Dermis blood vessel endothelial cell (primary cell): Measurements from ENCODE around the gene BCAM. TPM values are rescaled to one million over a fixed set of nuclear protein-coding genes. Genes with fewer than 3 reads are reported as not detected.
A peak's percentile ranks its signal among the peaks of the same experiment; 100 is the strongest.

ENCODE experiments used
- DNase-seq: peaks from one replicate; pipeline ENCODE4 v3.0.0; 2010
- total RNA-seq: library from RNA; depleted of rRNA; stranded (reverse); fragments of >200 nt; gene quantifications from 2 replicates; pipeline ENCODE4 v1.2.3, GENCODE V29; 2014

Gene BCAM
- total RNA-seq, 1 donor from 2014 or later, result 62.3 TPM

GRCh38 chr19:44794610-44795009, 14.3 kb upstream of the BCAM start:
- DNase-seq, result no peak

DNA sequence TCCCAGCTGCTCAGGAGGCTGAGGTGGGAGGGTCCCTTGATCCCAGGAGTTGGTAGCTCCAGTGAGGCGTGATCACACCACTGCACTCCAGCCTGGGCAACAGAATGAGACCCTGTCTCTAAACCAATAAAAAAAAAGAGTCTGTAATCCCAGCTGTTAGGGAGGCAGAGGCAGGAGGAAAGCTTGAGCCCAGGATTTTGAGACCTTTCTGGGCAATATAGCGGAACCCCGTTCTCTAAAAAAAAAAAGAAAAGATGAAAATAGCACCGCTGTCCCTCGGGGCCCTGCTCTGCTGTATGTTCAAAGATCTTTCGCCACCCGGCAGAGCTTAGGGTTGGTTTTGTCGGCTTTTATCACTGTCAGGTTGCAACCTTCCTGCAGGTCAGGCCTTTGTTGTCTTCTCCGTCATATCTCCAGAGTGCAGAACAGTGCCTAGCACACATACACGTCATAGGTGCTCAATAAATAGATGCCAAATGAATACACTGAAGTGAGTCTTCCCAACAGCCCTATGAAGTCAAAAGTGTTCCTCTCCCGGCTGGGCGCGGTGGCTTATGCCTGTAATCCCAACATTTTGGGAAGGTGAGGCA, 13.4 kb upstream of the BCAM start:
- DNase-seq, result no peak

- peak; percentile 71 for DNase-seq
Measured at GRCh38 chr19:44796701-44797115, 12.2 kb upstream of the BCAM start.

DNA sequence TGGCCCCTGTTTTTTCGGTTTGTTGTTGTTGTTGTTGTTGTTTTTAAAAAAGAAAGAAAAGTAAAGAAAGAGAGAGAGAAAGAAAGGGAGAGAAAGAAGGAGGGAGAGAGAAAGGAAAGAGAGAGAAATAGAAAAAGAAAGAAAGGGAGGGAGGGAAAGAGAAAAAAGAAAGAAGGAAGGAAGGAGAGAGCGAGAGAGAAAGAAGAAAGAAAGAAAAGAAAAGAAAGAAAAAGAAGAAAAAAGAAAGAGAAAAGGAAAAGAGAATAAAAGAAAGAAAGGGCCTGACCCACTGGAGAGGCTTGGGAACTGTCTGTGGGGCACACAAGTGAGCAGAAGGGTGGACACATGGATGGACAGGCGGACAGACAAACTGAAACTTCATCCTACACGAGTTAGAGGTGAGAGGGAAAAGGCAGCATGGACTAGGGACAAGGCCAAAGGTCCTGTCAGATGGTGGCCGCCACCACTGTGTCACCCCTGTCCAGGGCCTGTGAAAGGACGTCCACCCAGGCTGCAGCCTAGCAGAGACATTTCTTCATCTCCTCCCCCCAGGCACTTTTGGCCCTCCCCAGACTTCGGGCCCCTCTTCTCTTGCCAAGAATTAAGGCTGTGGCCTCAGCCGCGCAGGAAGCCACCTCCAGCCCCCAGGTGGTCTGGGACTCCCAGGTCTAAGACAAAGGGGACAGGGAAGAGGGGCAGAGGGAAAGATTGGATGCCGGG, 9.1 kb upstream of the BCAM start:
- DNase-seq, result no peak

DNA sequence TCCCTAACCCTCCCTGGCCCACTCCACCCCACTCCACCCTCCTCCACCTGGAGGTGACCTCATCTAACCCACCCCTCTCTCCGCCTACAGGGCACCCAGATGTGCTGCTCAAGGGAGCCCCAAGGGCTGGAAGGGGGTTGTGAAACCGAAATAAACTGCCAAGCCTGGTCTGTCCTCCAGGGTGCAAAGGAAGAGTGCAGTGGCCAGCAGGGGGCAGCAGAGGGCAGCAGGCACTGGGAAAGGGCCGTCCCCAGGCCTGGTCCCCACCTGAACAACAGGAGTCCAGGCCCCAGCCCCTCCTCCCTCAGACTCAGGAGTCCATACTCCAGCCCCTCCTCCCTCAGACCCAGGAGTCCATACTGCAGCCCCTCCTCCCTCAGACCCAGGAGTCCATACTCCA, 8.4 kb upstream of the BCAM start:
- peak; percentile 86 for DNase-seq

DNA sequence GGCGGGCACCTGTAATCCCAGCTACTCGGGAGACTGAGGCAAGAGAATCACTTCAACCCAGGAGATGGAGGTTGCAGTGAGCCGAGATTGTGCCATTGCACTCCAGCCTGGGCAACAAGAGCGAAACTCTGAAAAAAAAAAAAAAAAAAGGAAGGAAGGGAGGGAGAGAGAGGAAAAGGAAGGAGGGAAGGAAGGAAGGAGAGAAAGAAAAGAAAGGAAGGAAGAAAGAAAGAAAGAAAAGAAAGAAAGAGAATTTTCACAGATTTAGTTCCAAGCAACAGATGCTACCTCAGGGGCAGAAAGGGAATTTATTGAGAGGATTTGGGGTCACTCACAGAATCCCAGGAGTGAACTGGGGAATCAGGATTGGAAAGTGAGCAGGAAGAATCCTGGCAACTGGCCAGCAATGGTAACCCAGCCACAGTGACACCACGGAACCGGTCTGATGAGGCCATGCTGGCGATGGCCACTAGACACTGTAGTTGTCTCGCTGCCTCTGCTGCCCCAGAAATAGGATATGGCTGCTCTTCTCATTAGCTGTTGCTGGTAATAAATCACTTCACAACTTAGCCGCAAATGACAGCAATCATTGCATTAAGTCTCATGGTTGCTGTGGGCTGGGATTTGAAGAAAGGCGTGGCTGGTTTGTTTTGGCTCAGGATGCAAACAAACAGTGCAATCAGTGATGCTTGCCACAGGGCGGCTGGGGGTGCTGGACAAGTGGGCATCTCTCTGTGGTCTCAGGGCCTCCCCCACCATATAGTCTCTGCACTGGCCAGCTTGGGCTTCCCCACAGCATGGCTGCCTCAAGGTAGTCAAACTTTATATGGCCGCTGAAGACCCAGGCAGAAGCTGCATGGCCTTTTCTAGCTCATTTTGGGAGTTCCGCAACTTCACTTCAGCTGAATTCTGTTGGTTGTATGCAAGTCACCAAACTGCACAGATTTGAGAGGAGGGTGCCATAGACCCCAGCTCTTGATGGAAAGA, 5.2 kb upstream of the BCAM start:
- DNase-seq, result no peak

DNA sequence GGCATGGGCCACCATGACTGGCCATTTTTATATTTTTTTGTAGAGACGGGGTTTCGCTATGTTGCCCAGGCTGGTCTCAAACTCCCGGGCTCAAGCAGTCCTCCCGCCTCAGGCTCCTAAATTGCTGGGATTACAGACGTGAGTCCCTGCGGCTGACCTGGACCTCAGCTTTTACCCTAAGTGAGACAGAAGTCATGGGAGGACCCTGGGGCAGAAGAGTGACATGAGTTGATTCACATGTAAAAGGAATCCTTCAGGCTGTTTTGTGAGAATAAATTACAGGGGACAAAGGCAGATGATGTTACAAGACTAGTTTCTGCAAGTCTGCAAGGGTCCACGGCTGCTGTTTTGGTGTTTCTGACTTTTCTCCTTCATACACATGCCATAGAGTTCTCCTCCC, 2.6 kb upstream of the BCAM start:
- DNase-seq, result no peak

DNA sequence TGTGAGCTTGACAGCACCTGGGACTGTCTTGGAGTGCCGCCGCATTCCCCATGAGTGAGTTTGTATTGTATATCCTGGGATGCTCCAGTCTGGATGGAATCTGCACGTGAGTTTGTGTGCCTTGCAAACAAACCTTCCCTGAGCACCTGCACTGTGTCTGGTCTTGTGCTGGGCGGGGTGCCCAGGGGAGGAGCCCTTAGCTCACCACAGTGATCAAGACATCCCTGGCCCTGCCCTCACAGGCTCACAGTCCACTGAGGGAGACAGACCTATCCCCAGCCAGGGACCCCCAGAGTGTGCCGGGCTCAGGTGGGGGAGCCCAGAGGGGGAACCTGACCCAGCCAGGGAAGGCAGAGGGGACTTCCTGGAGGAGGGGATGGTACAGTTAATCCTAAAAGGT, 1.7 kb upstream of the BCAM start:
- no peak for DNase-seq

GRCh38 chr19:44807652-44808462, 1.0 kb upstream of the BCAM start:
- DNase-seq, result peak; percentile 75

- no peak for DNase-seq
Measured at GRCh38 chr19:44809577-44810233, 802 bp downstream of the BCAM start.

GRCh38 chr19:44810234-44811121, 1.6 kb downstream of the BCAM start:
- DNase-seq, result no peak

DNA sequence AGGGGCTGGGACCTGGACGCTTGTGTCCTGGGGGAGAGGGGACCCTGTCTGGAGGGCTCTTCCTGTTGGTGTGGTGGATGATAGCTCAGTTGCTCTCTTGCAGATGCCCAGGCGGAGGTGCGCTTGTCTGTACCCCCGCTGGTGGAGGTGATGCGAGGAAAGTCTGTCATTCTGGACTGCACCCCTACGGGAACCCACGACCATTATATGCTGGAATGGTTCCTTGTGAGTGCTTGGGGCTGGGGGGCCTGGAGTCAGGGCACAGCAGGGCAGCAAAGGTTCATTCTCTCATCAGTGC, 2.2 kb downstream of the BCAM start:
- DNase-seq, result no peak

GRCh38 chr19:44812142-44812718, 3.3 kb downstream of the BCAM start:
- no peak for DNase-seq

DNA sequence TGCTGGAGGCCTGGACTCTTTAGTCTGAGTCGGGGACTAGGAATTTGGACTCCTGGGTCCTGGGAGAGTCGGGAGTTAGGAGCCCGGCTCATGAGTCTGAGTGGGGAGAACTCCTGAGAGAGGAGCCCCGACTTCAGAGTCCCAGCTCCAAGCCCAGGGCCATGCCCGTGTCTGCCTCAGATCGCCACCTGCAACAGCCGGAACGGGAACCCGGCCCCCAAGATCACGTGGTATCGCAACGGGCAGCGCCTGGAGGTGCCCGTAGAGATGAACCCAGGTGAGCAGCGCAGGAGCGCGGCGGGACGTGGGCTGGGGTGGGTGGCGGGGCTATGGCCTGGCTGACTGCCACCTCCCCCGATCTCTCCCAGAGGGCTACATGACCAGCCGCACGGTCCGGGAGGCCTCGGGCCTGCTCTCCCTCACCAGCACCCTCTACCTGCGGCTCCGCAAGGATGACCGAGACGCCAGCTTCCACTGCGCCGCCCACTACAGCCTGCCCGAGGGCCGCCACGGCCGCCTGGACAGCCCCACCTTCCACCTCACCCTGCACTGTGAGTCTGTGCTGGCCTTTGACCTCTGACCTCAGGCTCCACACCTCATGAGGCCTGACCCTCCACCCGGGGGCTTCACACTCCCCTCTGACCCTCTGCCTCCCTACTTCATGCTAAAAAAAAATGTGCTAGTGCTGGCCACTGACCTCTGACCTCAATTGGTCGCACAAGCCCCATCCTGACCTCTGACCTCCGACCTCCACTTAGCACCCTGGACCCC, 4.4 kb downstream of the BCAM start:
- no peak for DNase-seq

- no peak for DNase-seq
Measured at GRCh38 chr19:44813841-44814470, 5.1 kb downstream of the BCAM start.

DNA sequence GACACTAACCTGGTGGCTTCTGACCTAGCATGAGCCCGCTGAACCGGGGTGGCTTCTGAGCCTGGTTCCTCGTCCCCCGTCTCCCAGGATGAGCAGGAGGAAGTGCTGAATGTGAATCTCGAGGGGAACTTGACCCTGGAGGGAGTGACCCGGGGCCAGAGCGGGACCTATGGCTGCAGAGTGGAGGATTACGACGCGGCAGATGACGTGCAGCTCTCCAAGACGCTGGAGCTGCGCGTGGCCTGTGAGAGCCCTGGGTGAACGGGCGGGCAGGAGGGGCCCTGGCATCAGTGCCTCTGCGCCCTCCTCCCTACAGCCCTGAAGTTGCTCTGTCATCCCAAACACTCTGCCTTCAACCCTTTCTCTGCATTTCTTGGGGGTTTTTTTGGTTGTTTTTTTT, 5.6 kb downstream of the BCAM start:
- DNase-seq, result no peak

DNA sequence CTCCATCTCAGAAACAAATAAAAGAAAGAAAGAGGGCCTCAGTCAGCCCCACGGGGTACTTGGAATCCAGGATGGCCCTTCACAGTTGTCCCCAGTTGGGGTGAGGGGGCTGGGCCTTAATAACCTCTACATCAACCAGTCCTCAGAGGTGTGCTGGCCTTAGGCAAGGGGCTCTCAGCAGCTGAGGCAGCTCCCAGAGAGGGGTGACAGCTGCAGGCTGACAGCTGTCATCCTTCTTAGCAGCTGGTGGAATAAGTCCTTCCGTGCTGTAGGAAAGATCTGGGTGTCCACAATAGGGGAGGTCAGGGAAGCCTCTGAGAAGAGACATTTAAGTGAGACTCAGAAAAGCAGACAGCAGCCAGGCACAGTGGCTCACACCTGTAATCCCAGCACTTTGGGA, 7.4 kb downstream of the BCAM start:
- DNase-seq, result no peak

GRCh38 chr19:44817725-44818465, 9.0 kb downstream of the BCAM start:
- DNase-seq, result no peak
